GM19328 (cell line): ENCODE measurements around the gene PABPN1L.

Source experiments
- ATAC-seq: cut with Tn5 transposase; IDR thresholded peaks from one replicate; pipeline ENCODE4 v1.9.1; 2021; ENCODE audit warnings: mild to moderate bottlenecking, moderate library complexity; ENCODE audit not compliant: unreplicated experiment

PABPN1L gene

DNA sequence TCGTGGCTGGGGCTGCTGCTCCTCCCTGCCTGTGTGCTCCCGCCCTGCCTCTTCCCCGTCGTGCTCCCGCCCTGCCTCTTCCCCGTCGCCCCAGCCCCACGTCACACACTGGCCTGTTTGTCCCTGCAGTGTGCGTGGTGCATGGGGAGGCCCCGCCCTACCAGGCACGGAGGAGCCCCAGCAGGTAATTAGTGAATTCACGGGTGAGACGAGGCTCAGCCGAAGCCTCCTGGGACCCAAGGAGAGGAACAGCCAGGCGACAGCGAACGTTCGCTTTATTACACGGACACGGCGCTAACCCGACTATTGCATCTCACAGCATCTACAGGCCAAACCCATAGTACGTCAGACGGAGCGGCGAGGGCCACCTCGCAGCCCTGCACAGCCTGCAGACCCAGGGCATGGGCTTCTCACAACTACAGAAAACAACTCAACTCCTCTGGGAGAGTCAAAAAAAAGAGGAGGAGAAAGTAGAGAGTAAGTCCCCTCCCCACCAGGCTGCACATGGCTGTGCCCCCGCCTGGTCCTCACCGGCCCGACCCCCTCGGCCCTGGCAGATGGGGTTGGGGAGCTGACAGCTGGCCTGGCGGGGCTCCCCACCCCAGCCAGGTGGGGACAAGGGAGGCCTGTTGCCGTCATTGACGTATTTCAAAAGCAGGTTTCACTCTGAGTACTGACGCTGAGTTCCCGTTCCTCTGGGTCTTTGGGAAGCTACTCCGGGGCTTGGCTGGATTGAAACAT is 4.3 kb upstream of the PABPN1L start:
- no peak for ATAC-seq

DNA sequence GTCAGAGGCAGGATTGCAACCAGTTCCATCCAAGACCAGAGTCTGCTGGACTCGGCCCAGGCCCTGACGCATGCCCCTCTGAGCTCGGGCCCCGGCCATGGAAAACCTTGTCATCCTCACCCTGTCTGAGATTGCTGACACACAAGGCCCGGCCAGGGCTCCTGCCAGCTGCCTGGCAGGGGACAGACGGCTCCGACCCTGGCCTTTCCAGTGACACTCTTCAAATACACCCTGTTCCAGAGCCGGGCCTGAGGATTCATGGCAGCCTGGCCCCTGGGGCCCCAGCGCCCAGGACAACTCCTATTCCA is 3.2 kb upstream of the PABPN1L start:
- ATAC-seq, result no peak

DNA sequence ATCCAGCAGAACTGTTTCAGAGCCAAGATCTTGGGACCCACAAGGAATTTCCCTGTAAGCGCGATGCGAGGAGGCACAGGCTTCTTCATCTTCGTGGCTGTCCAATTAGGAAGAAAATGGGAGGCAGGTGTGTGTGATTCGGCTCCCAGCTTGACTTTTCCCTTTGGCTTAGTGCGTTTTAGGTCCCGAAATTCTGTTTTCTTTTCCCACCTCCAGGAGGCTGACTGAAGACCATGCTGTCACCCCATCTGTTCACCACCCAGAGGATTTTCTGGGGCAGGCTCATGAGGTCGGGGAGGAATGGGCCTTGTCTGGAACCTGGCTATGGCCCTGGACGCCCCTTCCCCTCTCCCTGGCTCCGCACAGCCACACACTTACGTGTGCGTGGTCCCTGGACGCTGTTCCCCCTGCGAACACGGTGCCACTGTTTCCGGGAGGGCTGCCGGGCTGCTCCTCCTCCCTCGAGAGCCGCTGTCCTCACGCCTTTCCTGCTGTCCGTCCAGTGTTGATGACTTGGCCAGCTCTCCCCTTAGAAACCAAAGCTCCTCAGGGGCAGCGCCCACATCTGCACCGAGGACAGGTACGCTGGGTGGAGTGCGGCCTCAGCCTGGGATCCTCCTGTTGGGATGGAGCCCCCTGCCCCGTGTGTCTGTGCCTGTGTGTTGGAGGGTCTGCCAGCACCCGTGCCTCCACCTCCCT is 2.7 kb upstream of the PABPN1L start:
- ATAC-seq, result no peak

DNA sequence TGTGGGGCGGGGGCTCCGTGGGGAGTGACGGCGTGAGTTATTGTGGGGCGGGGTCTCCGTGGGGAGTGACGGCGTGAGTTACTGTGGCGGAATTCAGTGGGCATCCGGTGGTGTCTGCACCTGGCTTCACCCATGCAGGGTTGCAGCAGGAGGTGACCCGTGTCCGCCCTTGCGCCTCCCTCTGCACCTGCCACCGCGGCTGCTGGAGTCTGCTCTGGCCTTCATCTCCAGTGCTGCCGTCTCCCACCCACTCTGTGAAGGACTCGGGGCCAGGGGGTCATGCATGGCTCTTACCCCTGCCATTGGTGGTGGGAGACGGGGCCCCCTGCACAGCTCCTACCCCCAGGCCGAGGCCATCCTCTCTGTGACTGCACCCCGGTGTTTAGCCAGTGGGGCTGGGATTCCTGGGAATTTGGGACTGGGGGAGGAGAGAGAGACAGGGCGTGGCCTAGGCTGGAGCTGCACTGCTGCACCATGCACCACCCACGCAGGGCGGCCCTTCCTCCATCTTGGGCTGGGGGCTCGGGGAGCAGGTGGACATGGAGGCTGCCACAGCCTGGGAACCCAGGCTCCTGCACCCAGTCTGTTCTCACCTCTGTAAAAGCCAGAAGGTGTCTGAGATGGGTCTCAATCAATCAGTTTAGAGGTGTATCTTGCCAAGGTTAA is 1.3 kb upstream of the PABPN1L start:
- ATAC-seq, result no peak

DNA sequence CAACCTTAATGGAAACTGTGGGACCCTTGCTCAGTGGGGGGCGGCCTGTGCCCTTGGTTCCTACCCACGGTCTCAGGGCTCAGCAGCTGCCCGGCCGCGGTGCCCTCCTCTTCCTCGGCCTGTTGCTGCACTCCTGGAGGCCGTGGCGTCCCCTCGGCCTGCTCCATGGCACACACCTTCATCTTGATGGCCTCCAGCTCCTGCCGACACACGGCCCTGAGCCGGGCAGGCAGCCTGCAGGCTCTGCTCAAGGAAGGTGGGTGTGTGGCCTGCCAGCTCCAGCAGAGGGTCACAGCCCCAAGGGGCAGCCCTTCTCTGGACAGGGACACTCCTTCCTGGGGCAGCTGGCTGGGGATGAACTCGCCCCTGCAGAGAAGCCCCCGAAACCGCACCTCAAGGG is 718 bp downstream of the PABPN1L start:
- no peak for ATAC-seq

DNA sequence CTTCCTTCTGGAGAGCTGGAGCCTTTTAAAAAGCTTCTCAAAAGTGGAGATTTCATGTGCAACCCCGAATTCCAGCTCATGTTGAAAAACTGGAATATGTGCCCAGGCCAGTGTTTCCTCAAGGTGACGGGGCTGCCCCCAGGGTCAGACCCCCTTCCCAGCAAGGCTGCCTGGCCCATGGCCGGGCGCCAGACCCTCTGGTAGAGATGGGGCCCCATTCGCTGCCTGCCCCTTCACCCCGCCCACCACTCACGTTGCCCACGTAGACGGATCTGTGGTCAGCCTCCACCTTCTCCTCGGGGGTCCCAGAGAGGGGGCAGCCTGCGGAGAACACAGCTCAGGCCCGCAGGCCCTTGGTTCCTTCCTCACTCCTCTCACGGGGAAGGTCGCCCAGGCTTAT is 1.1 kb downstream of the PABPN1L start:
- no peak for ATAC-seq

DNA sequence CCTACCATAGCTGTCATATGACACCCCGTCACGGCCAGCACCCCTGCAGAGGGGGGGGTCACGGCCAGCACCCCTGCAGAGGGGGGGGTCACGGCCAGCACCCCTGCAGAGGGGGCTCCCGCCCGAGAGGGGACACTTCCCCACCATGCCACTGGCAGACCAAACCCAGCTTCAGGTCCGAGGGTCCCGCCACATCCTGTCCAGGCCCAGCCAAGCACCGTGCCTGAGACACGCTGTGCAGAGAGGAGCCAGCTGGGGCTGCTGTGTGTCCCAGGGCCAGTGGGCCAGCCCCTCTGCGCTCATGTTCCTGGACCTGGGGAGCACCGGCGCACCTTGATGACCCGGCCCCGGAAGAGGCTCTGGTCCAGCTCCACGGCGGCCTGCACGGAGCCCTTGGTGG is 1.9 kb downstream of the PABPN1L start:
- ATAC-seq, result no peak

DNA sequence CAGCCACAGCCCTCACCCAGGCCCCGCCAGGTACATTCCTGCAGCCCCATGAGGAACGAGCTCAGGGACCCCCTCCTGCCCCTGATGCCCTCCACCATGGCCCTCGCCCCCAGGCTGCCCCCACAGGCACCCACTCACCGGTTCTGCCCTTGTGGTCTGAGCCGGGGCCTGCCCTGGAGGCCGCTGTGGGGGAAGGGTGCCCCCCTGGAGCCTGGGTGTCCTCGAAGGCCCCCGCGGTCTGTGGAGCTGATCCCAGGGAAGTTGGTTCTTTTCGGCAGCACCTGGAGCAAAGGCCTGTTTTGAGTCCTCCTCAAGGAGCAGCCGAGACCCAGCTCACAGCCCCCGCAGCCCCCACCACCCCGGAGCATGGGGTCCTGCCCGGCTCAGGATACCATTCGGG is 2.4 kb downstream of the PABPN1L start:
- no peak for ATAC-seq

DNA sequence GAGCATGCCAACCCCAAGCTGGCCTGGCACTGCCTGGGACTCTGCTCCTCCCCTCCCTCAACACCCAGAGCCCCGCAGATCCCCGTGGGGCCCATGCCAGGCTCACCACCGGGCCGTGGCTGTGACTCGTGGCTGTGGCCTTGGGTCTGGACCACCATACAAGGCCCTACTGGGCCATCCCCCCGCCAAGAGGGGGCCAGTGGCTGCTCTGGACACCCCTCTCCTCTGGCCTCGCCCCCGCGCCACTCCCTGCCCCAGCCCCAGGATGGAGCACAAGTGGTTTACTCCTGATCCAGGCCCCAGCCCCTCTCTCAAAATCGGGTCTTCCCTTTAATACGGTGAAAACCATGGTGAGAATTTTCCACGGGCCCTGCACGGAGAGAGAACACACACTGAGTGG is 3.0 kb downstream of the PABPN1L start:
- ATAC-seq, result no peak

DNA sequence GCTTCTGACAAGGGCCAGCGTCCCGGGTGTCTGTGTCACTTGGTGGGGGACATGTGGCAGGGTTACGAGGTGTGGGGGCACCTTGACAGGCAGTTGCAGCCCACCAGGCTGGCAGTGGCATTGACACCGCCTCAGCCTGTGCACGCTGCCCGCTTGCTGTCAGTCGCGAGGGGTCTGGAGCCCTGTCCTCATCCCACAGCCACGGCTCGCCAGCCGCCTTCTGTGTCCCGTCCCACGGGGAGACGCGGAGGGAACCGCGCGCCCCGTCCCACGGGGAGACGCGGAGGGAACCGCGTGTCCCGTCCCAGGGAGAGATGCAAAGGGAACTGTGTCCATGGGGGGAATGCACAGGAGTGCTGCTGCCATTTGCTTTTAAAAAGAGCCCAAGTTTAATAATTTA is 3.5 kb downstream of the PABPN1L start:
- ATAC-seq, result no peak

DNA sequence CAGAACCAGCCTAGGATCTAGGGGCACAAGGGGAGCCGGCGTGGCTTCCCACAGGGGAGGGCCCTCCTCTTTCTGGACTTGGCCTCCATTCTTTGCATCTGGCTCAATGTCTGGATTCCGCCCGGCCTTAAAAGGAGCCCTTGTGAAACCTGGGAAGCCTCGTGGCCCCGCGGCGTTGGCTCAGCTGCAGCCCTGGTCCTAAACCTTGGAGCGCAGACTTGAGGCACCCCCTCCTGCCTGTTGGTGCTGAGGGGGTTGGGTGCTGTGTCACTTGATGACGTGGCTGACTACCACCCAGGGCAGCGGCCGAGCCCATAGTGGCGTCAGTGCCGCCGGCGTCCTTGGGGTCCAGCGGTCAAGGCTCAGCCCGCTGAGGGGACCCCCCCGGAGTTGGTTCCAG is 5.1 kb downstream of the PABPN1L start:
- no peak for ATAC-seq

DNA sequence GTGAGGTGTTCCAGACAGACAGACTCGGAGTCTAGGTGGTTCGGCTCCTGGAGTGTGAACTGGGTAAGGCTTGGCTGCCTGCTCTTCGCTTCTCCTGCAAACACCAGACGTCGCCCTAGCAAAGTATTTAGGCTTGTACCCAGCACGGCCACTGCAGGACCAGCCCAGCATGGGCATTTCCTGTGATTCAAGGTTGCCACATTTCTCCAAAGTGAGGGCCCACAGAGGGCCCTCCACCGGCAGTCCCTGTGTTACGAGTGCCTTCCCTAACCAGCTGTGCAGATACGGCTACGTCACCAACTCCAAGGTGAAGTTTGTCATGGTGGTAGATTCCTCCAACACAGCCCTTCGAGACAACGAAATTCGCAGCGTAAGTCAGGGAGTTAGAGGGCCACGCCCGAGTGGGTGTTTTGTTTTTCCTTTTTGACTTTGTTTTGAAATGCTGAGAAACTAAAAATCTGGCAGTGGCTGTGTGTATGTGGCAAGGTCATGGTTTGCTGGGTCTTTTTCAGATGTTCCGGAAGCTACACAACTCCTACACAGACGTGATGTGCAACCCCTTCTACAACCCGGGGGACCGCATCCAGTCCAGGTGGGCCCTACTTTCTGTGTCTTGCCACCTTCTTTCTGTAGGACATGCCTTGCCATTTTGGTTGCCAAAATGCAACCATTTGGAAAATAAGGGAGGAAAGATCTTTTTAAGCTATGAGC is 6.9 kb downstream of the PABPN1L start:
- ATAC-seq, result no peak

DNA sequence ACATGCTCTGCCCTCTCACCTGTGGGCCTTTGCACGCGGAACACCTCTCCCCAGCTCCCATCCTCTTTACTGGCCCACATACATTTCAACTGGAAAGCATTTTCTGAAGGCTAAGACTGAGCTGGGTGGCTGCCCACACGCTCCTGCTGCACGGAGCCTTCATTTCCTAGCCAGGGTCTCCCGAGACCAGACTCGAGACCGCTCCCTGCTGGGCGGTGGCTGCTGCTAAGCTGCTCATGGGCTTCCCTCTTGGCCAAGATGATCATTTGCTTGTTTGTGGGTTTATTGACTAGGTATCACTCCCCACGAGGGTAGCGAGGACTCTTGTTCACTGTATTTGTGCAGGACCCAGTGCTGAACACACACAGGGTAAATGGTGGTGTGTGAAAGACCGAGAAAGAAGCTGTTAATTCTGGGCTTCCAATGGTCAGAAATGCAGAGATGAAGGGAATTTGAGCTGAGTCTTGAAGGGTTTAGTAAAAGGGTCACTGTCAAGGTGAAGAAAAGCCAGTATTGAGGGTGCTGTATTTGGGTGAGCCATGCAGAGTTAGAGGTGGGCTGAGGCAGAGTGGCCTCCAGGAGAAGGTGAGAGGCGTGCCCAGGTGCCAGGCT is 8.6 kb downstream of the PABPN1L start:
- ATAC-seq, result no peak

DNA sequence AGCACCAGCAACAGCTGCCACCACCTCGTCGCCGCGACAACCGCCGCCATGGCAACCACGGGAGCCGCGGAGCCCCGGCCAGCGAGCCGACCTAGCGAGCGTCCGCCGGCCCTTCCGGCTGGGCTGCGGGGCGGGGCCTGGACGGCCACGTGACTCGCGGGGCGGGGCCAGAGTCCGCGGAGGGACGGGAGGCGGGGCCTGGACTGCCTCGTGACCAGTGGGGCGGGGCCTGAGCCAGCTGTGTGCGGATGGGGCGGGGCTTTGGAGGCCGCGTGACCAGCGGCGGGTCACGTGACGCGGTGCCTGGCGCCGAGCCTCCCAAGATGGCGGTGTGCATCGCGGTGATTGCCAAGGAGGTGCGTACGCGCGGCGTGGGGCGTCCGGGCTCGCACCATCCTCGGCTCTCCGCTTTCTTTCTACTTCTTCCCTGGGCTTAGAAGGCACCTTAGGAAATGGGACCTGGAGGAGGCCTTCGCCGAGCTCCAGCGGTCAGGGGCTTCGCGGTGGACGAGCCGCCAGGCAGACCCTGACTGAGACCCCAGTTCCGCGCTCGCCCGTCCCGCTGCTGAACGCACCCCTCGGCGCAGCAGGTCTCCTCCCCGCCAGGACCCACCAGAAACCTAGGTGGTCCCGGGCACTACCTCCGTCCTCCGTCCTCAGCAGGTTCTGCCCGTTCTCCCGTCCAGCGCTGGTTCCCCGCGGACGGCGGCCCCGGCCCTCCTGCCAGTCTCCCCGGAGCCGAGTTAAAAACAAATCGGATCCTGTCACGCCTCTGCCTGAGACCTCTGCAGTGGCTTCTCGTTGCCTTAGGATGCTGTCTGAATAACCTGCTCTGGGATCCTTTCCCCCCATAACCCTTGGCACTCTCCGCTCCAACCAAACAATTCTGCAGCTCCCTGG is 9.4 kb downstream of the PABPN1L start, which contains the start of the genes GALNS and TRAPPC2L:
TSS of gene GALNS (minus strand) at position 120 of the 900 bp plus-strand sequence. CDS start at position 50, 70 bp downstream.
TSS of gene TRAPPC2L (plus strand) at position 300 of the 900 bp plus-strand sequence. CDS start at position 324, 24 bp downstream.
- ATAC-seq, result peak; percentile 82

DNA sequence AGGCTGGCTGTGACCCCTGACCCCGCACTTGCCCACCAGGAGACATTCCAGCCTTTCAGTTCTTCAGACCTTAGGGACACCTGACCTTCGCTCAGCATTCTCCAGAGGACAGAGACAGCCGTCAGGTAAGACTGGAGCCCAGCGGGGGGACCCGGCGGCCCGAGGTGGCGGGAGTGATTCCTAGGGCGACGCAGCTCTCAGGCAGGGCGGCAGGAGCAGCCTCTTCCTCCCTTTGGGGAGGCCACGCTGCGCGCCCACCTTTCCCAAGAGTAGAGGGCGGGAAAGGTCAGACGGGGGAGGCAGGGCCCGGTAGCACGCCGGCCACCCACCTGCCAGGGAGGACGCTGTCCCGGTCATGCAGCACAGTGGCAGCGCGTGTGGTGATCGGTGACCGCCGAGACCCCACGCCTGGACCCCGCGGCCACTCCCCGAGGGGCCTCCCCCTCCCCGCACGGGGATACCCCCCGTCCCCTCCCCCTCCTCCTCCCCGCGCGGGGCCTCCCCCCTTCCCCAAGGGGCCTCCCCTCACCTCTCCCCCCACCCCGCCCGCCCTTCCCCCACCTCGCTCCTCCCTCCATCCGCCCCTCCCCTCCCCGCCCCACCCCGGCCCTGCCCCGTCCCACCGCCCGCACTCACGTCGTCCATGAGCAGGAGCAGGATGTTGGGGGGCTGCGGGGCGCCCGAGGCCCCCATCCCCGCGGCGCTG is 10.2 kb downstream of the PABPN1L start:
- peak; percentile 17 for ATAC-seq

DNA sequence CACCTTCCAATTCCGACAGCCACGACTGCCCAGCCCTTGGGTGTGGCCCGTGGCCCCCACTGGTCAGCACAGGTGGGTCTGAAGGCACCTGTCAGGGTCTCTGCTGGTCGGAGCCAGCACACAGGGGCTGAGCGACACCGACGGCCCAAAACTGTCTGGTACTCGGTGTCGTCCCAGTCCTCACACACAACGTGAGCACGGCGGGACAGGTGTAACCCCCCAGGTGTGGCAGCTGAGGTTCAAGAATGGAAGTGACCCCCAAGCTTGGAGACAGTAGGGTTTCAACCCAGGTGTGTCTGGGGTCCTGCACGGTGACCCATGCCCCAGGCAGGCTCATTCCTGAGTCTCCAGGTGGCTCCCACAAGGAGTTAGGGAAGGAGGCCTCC is 10.7 kb downstream of the PABPN1L start:
- ATAC-seq, result no peak

DNA sequence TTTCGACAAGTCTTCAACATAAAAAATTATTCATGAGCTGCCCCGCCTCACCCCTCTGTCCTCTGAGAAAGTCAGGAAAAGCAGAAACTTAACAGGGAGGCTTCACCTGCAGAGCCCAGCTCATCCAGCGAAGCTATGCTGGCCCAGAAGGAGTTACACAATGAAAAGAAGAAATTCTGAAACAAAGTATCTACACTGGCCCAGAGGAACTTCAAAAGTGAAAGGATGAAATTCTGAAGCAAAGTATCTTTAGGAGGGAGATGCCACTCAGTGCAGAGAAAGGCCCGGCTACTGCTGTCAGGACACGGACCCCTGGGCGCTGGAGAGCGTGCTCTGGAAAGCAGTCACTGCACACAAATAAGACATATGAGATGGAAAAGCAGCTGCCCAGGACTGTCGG is 11.3 kb downstream of the PABPN1L start:
- no peak for ATAC-seq

DNA sequence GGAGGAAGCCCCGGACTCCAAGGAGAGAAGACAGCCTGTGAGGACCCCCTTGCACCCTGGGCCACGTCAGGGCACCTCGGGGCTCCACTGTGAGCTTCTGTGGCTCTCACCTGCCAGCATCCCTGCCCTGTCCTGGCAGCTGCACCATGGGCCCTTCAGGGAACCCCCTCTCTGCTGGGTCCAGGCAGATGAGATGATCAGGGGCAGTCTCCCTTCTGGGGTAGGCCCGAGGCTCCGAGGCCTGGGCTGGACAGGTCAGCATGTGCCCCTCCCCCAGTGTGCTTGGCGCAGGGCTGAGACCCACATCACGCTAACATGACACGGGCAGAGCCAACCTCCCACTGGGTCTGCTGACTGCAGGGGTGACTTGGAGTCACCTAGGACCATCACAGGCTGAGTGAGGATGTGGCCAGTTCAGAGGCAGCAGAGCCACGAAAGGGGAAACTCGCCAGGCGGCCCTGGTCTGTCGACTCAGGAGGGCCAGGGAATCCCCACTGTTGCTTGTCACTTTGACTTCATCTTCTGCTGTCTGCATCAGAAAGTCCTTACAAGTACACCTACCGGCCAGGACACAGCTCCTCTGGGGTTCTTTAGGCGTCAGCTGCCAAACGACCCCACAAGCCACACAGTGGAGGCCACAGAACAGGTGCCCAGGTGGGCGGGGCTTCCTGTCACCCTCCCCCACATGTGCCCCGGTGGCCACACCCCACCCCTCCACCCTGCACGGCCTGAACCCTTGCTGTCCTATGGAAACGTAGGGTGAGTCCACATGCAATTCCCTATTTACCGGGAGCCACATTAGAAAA is 12.0 kb downstream of the PABPN1L start:
- ATAC-seq, result no peak
